ENCODE measurements around the gene YJEFN3. TPM values are rescaled to one million over a fixed set of nuclear protein-coding genes. Genes with fewer than 3 reads are reported as not detected.

YJEFN3 gene
- total RNA-seq, 1 experiment from 2014 or later, result 18.5 TPM

- no peak overlapping the region for H3K4me2 ChIP-seq
- no peaks in the 10 kb centered on the region for H3K79me2 ChIP-seq (ENCODE audit: low read depth)
- H2AFZ ChIP-seq, result no peak overlapping the region
- no peak for DNase-seq
- no peaks in the 10 kb centered on the region for H3K9me3 ChIP-seq (ENCODE audit: insufficient read depth, low read depth)
- intact Hi-C loops (cut with micrococcal nuclease; ENCODE audit: unreplicated experiment), result no loop called here
- H3K27me3 ChIP-seq (ENCODE audit: insufficient read depth, low read depth), result no peaks in the 10 kb centered on the region
- POLR2A ChIA-PET (ENCODE audit: unreplicated experiment), result no interaction called here
- CTCF ChIA-PET, result no interaction called here
- no peaks in the 10 kb centered on the region for H3F3A ChIP-seq (ENCODE audit: insufficient read depth, low read depth)
- H3K4me3 ChIP-seq, result no peak overlapping the region
- TF ChIP-seq EZH2 (IDR thresholded peaks at IDR 0.05; ENCODE audit: low read depth), result no peak
- no peak for TF ChIP-seq CTCF (conservative IDR thresholded peaks at IDR 0.05)
- no peaks in the 10 kb centered on the region for H3K4me1 ChIP-seq (replicated peaks; ENCODE audit: insufficient read depth)
- H3K27ac ChIP-seq, result no peak overlapping the region
- no peaks in the 10 kb centered on the region for H4K20me1 ChIP-seq (ENCODE audit: insufficient read depth)
- BruUV-seq (replicated peaks), result no TSS peak
- no peaks in the 10 kb centered on the region for H3K36me3 ChIP-seq (ENCODE audit: low read depth)
- H3K9me2 ChIP-seq (ENCODE audit: insufficient read depth), result no peaks in the 10 kb centered on the region
Measured at GRCh38 chr19:19582471-19582870, 53.8 kb downstream of the YJEFN3 start.

- H3K9me3 ChIP-seq (ENCODE audit: insufficient read depth, low read depth), result no peaks in the 10 kb centered on the region
- no peak overlapping the region for H3K4me2 ChIP-seq
- H3K79me2 ChIP-seq (ENCODE audit: low read depth), result no peaks in the 10 kb centered on the region; the same call in 1 of the 2 replicates
- no peaks in the 10 kb centered on the region for H3K4me1 ChIP-seq (replicated peaks; ENCODE audit: insufficient read depth)
- DNase-seq, result peak in 1 of 2 experiments; percentile 23
- no peaks in the 10 kb centered on the region for H3K27me3 ChIP-seq (ENCODE audit: insufficient read depth, low read depth)
- TF ChIP-seq EZH2 (IDR thresholded peaks at IDR 0.05; ENCODE audit: low read depth), result no peak
- no peak for TF ChIP-seq CTCF (conservative IDR thresholded peaks at IDR 0.05)
- H3K27ac ChIP-seq, result no peak overlapping the region
- ChIA-PET CTCF (no interaction called here), POLR2A (ENCODE audit: unreplicated experiment) (no interaction called here)
- BruUV-seq (replicated peaks), result no TSS peak
- no peak overlapping the region for H3K4me3 ChIP-seq
- H3F3A ChIP-seq (ENCODE audit: insufficient read depth, low read depth), result no peaks in the 10 kb centered on the region
- H2AFZ ChIP-seq, result no peak overlapping the region
- H3K36me3 ChIP-seq (ENCODE audit: low read depth), result no peaks in the 10 kb centered on the region
- H4K20me1 ChIP-seq (ENCODE audit: insufficient read depth), result no peaks in the 10 kb centered on the region
- H3K9me2 ChIP-seq (ENCODE audit: insufficient read depth), result no peaks in the 10 kb centered on the region
- intact Hi-C loops (cut with micrococcal nuclease; ENCODE audit: unreplicated experiment), result no loop called here
Measured at GRCh38 chr19:19584356-19584755, 55.6 kb downstream of the YJEFN3 start.

Other genes starting within 250 kb of the YJEFN3 start
- 39.9 and 56.7 TPM in 2 replicates for gene SUGP1, start 208.4 kb upstream of the YJEFN3 start, total RNA-seq (2021)
- gene MAU2, start 208.1 kb upstream of the YJEFN3 start, total RNA-seq (2021), result 46.1 and 55.2 TPM in 2 replicates
- gene GATAD2A, start 123.2 kb upstream of the YJEFN3 start, total RNA-seq (2021), result 97.8 and 129 TPM in 2 replicates
- gene TSSK6, start 13.4 kb upstream of the YJEFN3 start, total RNA-seq (2021), result 2.0 and 3.3 TPM in 2 replicates
- gene NDUFA13, start 12.7 kb upstream of the YJEFN3 start, total RNA-seq (2021), result 203 and 309 TPM in 2 replicates
- gene CILP2, start 9.4 kb downstream of the YJEFN3 start, total RNA-seq (2021), result 1.1 and 2.5 TPM in 2 replicates
- gene PBX4, start 89.8 kb downstream of the YJEFN3 start, total RNA-seq (2021), result 5.7 and 7.4 TPM in 2 replicates
- 27.4 and 29.2 TPM in 2 replicates for gene LPAR2, start 99.3 kb downstream of the YJEFN3 start, total RNA-seq (2021)
- 15.4 and 18.2 TPM in 2 replicates for gene GMIP, start 114.7 kb downstream of the YJEFN3 start, total RNA-seq (2021)
- 41.1 and 59.7 TPM in 2 replicates for gene ATP13A1, start 134.8 kb downstream of the YJEFN3 start, total RNA-seq (2021)
- 6.2 and 9.3 TPM in 2 replicates for gene ZNF101, start 139.9 kb downstream of the YJEFN3 start, total RNA-seq (2021)
- 2.8 and 3.0 TPM in 2 replicates for gene ZNF14, start 204.2 kb downstream of the YJEFN3 start, total RNA-seq (2021)

Measured in PC-9 (cell line).